Ovary (tissue), 9 donors: ENCODE data around the gene ZBTB4. TPM values are rescaled to one million over a fixed set of nuclear protein-coding genes. Genes with fewer than 3 reads are reported as not detected.

Source experiments
- DNase-seq, 5 donors: peaks; one replicate each; pipeline ENCODE4 v3.0.0-alpha.2; 2019 to 2020
- H3K27ac ChIP-seq, 2 donors: fragments of 200-600 bp; one replicate each; pipeline versions ENCODE4 v1.5.1 to v1.8.0; 2019 to 2022
- H3K27me3 ChIP-seq: fragments of 200-600 bp; one replicate; pipeline ENCODE4 v1.8.0; 2022
- H3K36me3 ChIP-seq: fragments of 200-600 bp; sonication (generic); one replicate; pipeline ENCODE4 v1.5.1; 2019
- H3K4me1 ChIP-seq: one replicate; pipeline ENCODE4 v1.8.1; 2013; ENCODE audit warnings: mild to moderate bottlenecking, moderate library complexity; ENCODE audit not compliant: insufficient read depth
- H3K4me3 ChIP-seq: fragments of 200-600 bp; sonication (generic); one replicate; pipeline ENCODE4 v1.5.1; 2017
- H3K9me3 ChIP-seq, 2 donors: fragments of 200-600 bp in 1 of 2; sonication (generic) in 1 of 2; one replicate each; pipeline versions ENCODE4 v1.5.1 to v1.8.1; 2013 to 2019; ENCODE audit warnings: mild to moderate bottlenecking in 1 of 2, moderate library complexity in 1 of 2
- CTCF ChIP-seq, 3 donors: fragments of 450-650 bp in 2 of 3; fragments of 200-600 bp in 1 of 3; IDR thresholded peaks; one replicate each; pipeline versions ENCODE4 v1.5.1 to v1.8.0; 2016 to 2022; ENCODE audit warnings: antibody characterized with exemption in 3 of 3, mild to moderate bottlenecking in 1 of 3
- EP300 ChIP-seq: sonication (generic); formaldehyde crosslinking; IDR thresholded peaks from one replicate; pipeline ENCODE4 v1.6.1; 2017; ENCODE audit warnings: antibody characterized with exemption
- POLR2A ChIP-seq: fragments of 450-650 bp; IDR thresholded peaks from one replicate; pipeline ENCODE4 v1.6.1; 2017; ENCODE audit warnings: antibody characterized with exemption, mild to moderate bottlenecking, moderate library complexity
- WGBS, 3 donors: extraction: QIAGEN DNeasy Blood & Tissue Kit in 1 of 3; methylation state at CpG; one replicate each; pipeline versions ENCODE4 v1.1.5 to v1.1.7; 2013 to 2017; 5-methylcytosine and 5-hydroxymethylcytosine counted together
- intact Hi-C, 4 donors: fragments of 100-400 bp; cut with DNase I; formaldehyde crosslinking; loops; one replicate each; pipeline versions ENCODE4 v1.11.0 to v1.15.1; 2022 to 2023
- polyA plus RNA-seq, 2 donors: library from polyadenylated mRNA; stranded (reverse); fragments of 200-250 nt in 1 of 2; fragments of 350-450 nt in 1 of 2; fragmentation: Illumina TruSeq in 1 of 2; extraction: RNeasy Lipid Tissue Mini Kit (QIAGEN cat#74804) in 1 of 2; gene quantifications; one replicate each; pipeline ENCODE4 v1.2.3, GENCODE V29; 2013 to 2014
- total RNA-seq, 7 donors: library from RNA; depleted of rRNA in 2 of 7; stranded (reverse); fragments of >200 nt in 2 of 7; fragmentation: NEBNext Ultra II Directional in 3 of 7; extraction: Animal tissue kit (Norgen Biotek cat#: 25700) in 3 of 7; gene quantifications; one replicate each; pipeline versions ENCODE4 v1.1.0 to v1.2.4, GENCODE V29; 2016 to 2023
- donor health status: DM: no; HTN: no; CAD: no; lungs with moderate emphysema.
- donor health status: DM: no; HTN: no; CAD: no.
- donor health status: Bipolar disorder and iron deficiency.
- donor health status: DM: yes; HTN: yes; CAD: no.
- donor health status: DM: no; HTN: no; CAD: no.
- donor health status: DM: yes; HTN: yes; CAD: no.

The ZBTB4 gene
- total and polyA plus RNA-seq, 9 donors: 39.3 to 123 (median 84.5) TPM

GRCh38 chr17:7441266-7441665 lies 38.2 kb downstream of the ZBTB4 start:
- no peak overlapping the region for H3K4me3 ChIP-seq
- H3K36me3 ChIP-seq: no peaks in the 10 kb centered on the region
- 33 to 42% (median 42%) methylated on average over 7 of the region's 7 CpGs for WGBS, 3 donors
- DNase-seq: no peak
- H3K4me1 ChIP-seq: peaks cover 4% of the 10 kb centered on the region
- TF ChIP-seq EP300 (no peak), POLR2A (no peak), CTCF (IDR thresholded peaks at IDR 0.05) (no peak)
- no peak overlapping the region for H3K27ac ChIP-seq
- no peaks in the 10 kb centered on the region for H3K9me3 ChIP-seq
- no peaks in the 10 kb centered on the region for H3K27me3 ChIP-seq
- intact Hi-C loops: loop anchor here in 3 of 4 donors (5.0 kb wide), 1 partner anchor 36 kb away; the partner anchor contains the start of gene ZBTB4 (in 3 of the 3)

- intact Hi-C loops: loop anchor here in 3 of 4 donors (5.0 kb wide), 1 partner anchor 36 kb away; the partner anchor contains the start of gene ZBTB4 (in 3 of the 3)
- no peak for TF ChIP-seq POLR2A
- TF ChIP-seq EP300: no peak
- no peak for TF ChIP-seq CTCF (IDR thresholded peaks at IDR 0.05)
- Histone ChIP-seq H3K9me3 (no peaks in the 10 kb centered on the region), H3K36me3 (no peaks in the 10 kb centered on the region), H3K4me1 (peaks cover 4% of the 10 kb centered on the region), H3K27me3 (no peaks in the 10 kb centered on the region), H3K4me3 (no peak overlapping the region), H3K27ac (peak overlapping the region in 1 of 2 donors; percentile 24)
- 4 to 9% (median 9%) methylated on average over 12 of the region's 12 CpGs for WGBS, 3 donors
- DNase-seq: peak in 2 of 5 donors; percentile 61 to 65
Observed at GRCh38 chr17:7440834-7441195, 38.6 kb downstream of the ZBTB4 start.

- no peaks in the 10 kb centered on the region for H3K27me3 ChIP-seq
- TF ChIP-seq POLR2A (no peak), EP300 (no peak), CTCF (IDR thresholded peaks at IDR 0.05) (no peak)
- H3K4me3 ChIP-seq: peak overlapping the region; percentile 18
- H3K36me3 ChIP-seq: no peaks in the 10 kb centered on the region
- intact Hi-C loops: loop anchor here in 3 of 4 donors (5.0 kb wide), 1 partner anchor 37 kb away; the partner anchor contains the start of gene ZBTB4 (in 3 of the 3)
- peaks cover 4% of the 10 kb centered on the region for H3K4me1 ChIP-seq
- no peaks in the 10 kb centered on the region for H3K9me3 ChIP-seq
- peak overlapping the region in 1 of 2 donors; percentile 24 for H3K27ac ChIP-seq
- peak; percentile 60 to 73 (median 67) for DNase-seq
- WGBS, 3 donors: 2 to 4% (median 2%) methylated on average over 45 to 46 of the region's 46 CpGs
Observed at GRCh38 chr17:7440113-7440833, 39.2 kb downstream of the ZBTB4 start.

- no peak for TF ChIP-seq POLR2A
- no peak for TF ChIP-seq CTCF (IDR thresholded peaks at IDR 0.05)
- no peak for TF ChIP-seq EP300
- H3K4me1 ChIP-seq: peaks cover 4% of the 10 kb centered on the region
- no peak for DNase-seq
- WGBS, 3 donors: 1 to 2% (median 2%) methylated on average over 48 to 50 of the region's 50 CpGs
- peak within 1 kb of the TSS in 1 of 2 donors; percentile 24 for H3K27ac ChIP-seq
- H3K36me3 ChIP-seq: no peaks in the 10 kb centered on the region
- intact Hi-C loops: loop anchor here in 3 of 4 donors (1.0 to 10.0 kb wide), 3 partner anchors 20 to 85 kb away; partner anchors contain the start of genes ZBTB4 (in 3 of the 3), KCTD11 (in 2 of the 3) and TMEM95 (in 2 of the 3)
- H3K27me3 ChIP-seq: no peaks in the 10 kb centered on the region
- peak within 1 kb of the TSS; percentile 18 for H3K4me3 ChIP-seq
- H3K9me3 ChIP-seq: no peaks in the 10 kb centered on the region
Observed at GRCh38 chr17:7439462-7440112, 39.8 kb downstream of the ZBTB4 start, which contains the start of gene FGF11. Gene FGF11 (plus strand): TSS chr17:7439512. CDS start chr17:7439621, 109 bp downstream.
